Caco-2 (cell line): ENCODE results near the gene DPP10. TPM values are rescaled to one million over a fixed set of nuclear protein-coding genes. Genes with fewer than 3 reads are reported as not detected.

Source experiments
- BruUV-seq: library from RNA; stranded (reverse); fragments of 400-500 nt; replicated peaks from 2 replicates; lab custom pipeline; 2021; lab: Mats Ljungman, UMichigan
- CTCF ChIA-PET: fragments of 300-600 bp; sonication (Branson Sonifier 250); formaldehyde crosslinking; loops from one replicate; lab custom pipeline; 2022; ENCODE audit warnings: antibody characterized with exemption; lab: Charles Lee
- POLR2A ChIA-PET: fragments of 300-600 bp; sonication (Branson Sonifier 250); formaldehyde crosslinking; loops from one replicate; lab custom pipeline; 2022; ENCODE audit warnings: antibody characterized with exemption; lab: Charles Lee
- DNase-seq, 2 experiments: peaks; one replicate each; pipeline versions ENCODE4 v3.0.0 to v3.0.0-alpha.2; 2020 to 2022
- H3K27me3 ChIP-seq: replicated peaks from 2 replicates; pipeline ENCODE4 v1.6.0; 2011; ENCODE audit warnings: low read length; ENCODE audit not compliant: control insufficient read depth, insufficient read depth
- H3K36me3 ChIP-seq: 2 replicates; pipeline ENCODE4 v1.5.1; 2011; ENCODE audit warnings: low read length; ENCODE audit not compliant: control insufficient read depth, insufficient read depth
- H3K4me1 ChIP-seq: fragments of 250-450 bp; sonication (Bioruptor Pico); 2 replicates; pipeline ENCODE4 v1.5.1; 2020; ENCODE audit warnings: mild to moderate bottlenecking
- H3K4me3 ChIP-seq: 2 replicates; pipeline ENCODE4 v1.5.1; 2011; ENCODE audit warnings: low read depth, mild to moderate bottlenecking, control low read depth, low read length
- H3K9me3 ChIP-seq: fragments of 250-450 bp; sonication (Bioruptor Pico); 2 replicates; pipeline ENCODE4 v1.5.1; 2020; ENCODE audit warnings: mild to moderate bottlenecking, moderate library complexity
- H3K27ac Mint-ChIP-seq: one replicate; pipeline ENCODE4 v1.8.0; 2022; ENCODE audit warnings: mixed read lengths; ENCODE audit not compliant: unreplicated experiment
- H3K27me3 Mint-ChIP-seq: one replicate; pipeline ENCODE4 v1.8.0; 2022; ENCODE audit warnings: mixed read lengths; ENCODE audit not compliant: insufficient read depth, unreplicated experiment
- H3K36me3 Mint-ChIP-seq: one replicate; pipeline ENCODE4 v1.8.0; 2022; ENCODE audit warnings: mild to moderate bottlenecking, mixed read lengths; ENCODE audit not compliant: insufficient read depth, unreplicated experiment
- H3K4me1 Mint-ChIP-seq: one replicate; pipeline ENCODE4 v1.8.0; 2022; ENCODE audit warnings: low read depth, mixed read lengths; ENCODE audit not compliant: unreplicated experiment
- H3K4me3 Mint-ChIP-seq: one replicate; pipeline ENCODE4 v1.8.0; 2022; ENCODE audit warnings: mild to moderate bottlenecking, moderate library complexity, mixed read lengths; ENCODE audit not compliant: unreplicated experiment
- H3K9me3 Mint-ChIP-seq: one replicate; pipeline ENCODE4 v1.8.0; 2022; ENCODE audit warnings: mixed read lengths; ENCODE audit not compliant: unreplicated experiment
- intact Hi-C: fragments of 100-400 bp; cut with micrococcal nuclease; formaldehyde crosslinking; loops from one replicate; pipeline ENCODE4 v1.10.0; 2022; ENCODE audit not compliant: unreplicated experiment
- total RNA-seq: library from RNA; stranded (reverse); gene quantifications from 2 replicates; pipeline ENCODE4 v1.2.3, GENCODE V29; 2022
- TF ChIP-seq, protein P1 (sequence below), 2 experiments: fragments of 200-600 bp in 1 of 2; IDR thresholded peaks; 1 replicate in 1 of 2; 2 replicates in 1 of 2; pipeline versions ENCODE4 v1.5.1 to v1.8.0; 2011 to 2022; ENCODE audit warnings: antibody characterized with exemption in 1 of 2, control low read depth in 1 of 2, inconsistent platforms in 1 of 2, low read depth in 1 of 2, low read length in 1 of 2, mild to moderate bottlenecking in 1 of 2, moderate library complexity in 1 of 2; ENCODE audit not compliant: insufficient read depth in 1 of 2, severe bottlenecking in 1 of 2, unreplicated experiment in 1 of 2

The DPP10 gene
- total RNA-seq, 1 experiment from 2014 or later = not detected

DNA sequence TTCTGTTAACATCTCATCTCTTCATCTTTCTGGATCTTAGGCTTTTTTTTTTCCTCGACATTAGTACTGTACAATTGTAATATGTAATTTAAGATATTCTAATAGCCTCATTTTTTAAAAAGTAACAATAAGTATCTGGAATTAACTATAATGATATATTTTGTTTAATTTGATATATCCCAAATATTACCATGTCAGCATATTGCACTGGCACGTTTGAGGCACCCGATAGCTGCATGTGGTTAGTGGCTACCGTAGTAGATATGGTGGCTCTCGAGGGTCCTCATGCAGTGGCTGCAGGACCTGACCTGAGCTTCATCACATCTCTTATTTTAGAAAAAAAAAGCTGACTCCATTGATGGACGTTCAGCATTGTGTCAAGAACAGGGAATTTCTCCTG lies 371.9 kb downstream of the DPP10 start:
- CTCF ChIA-PET = no interaction called here
- Mint-ChIP-seq H3K4me3 (no peak overlapping the region), H3K4me1 (peaks cover 6% of the 10 kb centered on the region), H3K27me3 (peaks cover 4% of the 10 kb centered on the region), H3K9me3 (peaks cover 6% of the 10 kb centered on the region), H3K36me3 (no peaks in the 10 kb centered on the region), H3K27ac (no peak overlapping the region)
- TF ChIP-seq, protein P1, sequence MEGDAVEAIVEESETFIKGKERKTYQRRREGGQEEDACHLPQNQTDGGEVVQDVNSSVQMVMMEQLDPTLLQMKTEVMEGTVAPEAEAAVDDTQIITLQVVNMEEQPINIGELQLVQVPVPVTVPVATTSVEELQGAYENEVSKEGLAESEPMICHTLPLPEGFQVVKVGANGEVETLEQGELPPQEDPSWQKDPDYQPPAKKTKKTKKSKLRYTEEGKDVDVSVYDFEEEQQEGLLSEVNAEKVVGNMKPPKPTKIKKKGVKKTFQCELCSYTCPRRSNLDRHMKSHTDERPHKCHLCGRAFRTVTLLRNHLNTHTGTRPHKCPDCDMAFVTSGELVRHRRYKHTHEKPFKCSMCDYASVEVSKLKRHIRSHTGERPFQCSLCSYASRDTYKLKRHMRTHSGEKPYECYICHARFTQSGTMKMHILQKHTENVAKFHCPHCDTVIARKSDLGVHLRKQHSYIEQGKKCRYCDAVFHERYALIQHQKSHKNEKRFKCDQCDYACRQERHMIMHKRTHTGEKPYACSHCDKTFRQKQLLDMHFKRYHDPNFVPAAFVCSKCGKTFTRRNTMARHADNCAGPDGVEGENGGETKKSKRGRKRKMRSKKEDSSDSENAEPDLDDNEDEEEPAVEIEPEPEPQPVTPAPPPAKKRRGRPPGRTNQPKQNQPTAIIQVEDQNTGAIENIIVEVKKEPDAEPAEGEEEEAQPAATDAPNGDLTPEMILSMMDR (IDR thresholded peaks at IDR 0.05; ENCODE audit: insufficient read depth in 1 of 2, low read depth in 1 of 2, low read length in 1 of 2, severe bottlenecking in 1 of 2, unreplicated experiment in 1 of 2) = no peak
- BruUV-seq = no TSS peak
- 0 out of 2 replicates have a peak, but pooled peaks cover 3% of the 10 kb centered on the region for H3K4me1 ChIP-seq
- POLR2A ChIA-PET = no interaction called here
- no peaks in the 10 kb centered on the region for H3K27me3 ChIP-seq
- intact Hi-C loops = no loop called here
- H3K36me3 ChIP-seq = no peaks in the 10 kb centered on the region
- DNase-seq = no peak
- no peaks in the 10 kb centered on the region for H3K9me3 ChIP-seq
- no peak overlapping the region for H3K4me3 ChIP-seq

DNA sequence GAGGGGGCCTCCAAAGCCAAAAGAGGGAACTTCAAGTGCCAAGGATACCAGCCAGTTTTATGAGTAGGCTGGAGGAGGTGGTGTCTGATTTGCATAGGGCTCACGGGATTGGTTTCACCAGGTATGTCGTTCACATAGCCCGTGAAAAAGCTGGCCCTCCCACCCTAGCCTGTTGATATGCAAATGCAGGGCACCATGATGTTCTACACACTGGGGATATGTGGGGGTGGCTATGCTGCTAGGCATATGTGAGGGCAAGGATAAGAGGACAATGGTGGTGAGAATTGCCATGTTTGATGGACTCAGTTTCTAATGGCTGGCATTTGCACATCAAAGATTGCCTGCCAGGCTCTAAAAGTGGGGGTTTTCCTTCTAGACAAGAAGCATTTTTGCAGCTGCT lies 378.6 kb downstream of the DPP10 start:
- Mint-ChIP-seq H3K4me3 (no peak overlapping the region), H3K27me3 (peaks cover 2% of the 10 kb centered on the region), H3K9me3 (peaks cover 3% of the 10 kb centered on the region), H3K4me1 (peaks cover 2% of the 10 kb centered on the region), H3K36me3 (no peaks in the 10 kb centered on the region), H3K27ac (no peak overlapping the region)
- TF ChIP-seq, protein P1 (IDR thresholded peaks at IDR 0.05; ENCODE audit: insufficient read depth in 1 of 2, low read depth in 1 of 2, low read length in 1 of 2, severe bottlenecking in 1 of 2, unreplicated experiment in 1 of 2) = no peak
- no TSS peak for BruUV-seq
- Histone ChIP-seq H3K27me3 (no peaks in the 10 kb centered on the region), H3K9me3 (no peaks in the 10 kb centered on the region), H3K4me1 (0 out of 2 replicates have a peak, but pooled peaks cover under 1% of the 10 kb centered on the region), H3K36me3 (no peaks in the 10 kb centered on the region), H3K4me3 (no peak overlapping the region)
- CTCF ChIA-PET = no interaction called here
- intact Hi-C loops = no loop called here
- no peak for DNase-seq
- POLR2A ChIA-PET = no interaction called here

DNA sequence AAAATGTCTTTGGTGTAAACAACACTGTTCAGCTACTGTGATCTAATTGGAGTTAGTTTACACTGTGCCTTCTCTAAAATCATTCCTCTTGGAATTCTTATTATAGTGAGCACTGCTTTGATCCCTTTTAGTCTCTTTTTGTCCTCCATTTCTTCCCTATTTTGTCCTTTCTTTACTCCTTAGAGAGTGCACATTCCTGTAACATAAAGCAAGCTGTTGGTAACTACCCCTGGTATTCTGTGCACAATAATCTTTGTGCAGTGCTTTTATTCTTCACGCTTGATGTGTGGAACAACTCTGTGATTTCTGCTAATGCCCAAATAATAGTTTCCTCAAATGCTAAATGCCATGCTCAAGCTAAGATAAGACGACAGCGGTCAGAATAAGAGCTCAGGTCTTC lies 401.5 kb downstream of the DPP10 start:
- Mint-ChIP-seq H3K27me3 (no peaks in the 10 kb centered on the region), H3K27ac (no peak overlapping the region), H3K4me3 (no peak overlapping the region), H3K4me1 (no peaks in the 10 kb centered on the region), H3K9me3 (no peaks in the 10 kb centered on the region), H3K36me3 (no peaks in the 10 kb centered on the region)
- no TSS peak for BruUV-seq
- Histone ChIP-seq H3K27me3 (no peaks in the 10 kb centered on the region), H3K9me3 (no peaks in the 10 kb centered on the region), H3K4me1 (no peaks in the 10 kb centered on the region; the same call in 1 of the 2 replicates), H3K36me3 (no peaks in the 10 kb centered on the region), H3K4me3 (no peak overlapping the region)
- intact Hi-C loops = no loop called here
- POLR2A ChIA-PET = no interaction called here
- CTCF ChIA-PET = no interaction called here
- no peak for DNase-seq
- TF ChIP-seq, protein P1 (IDR thresholded peaks at IDR 0.05; ENCODE audit: insufficient read depth in 1 of 2, low read depth in 1 of 2, low read length in 1 of 2, severe bottlenecking in 1 of 2, unreplicated experiment in 1 of 2) = no peak
